Hair follicle dermal papilla cell (primary cell): ENCODE measurements around the gene TMEM196. TPM values are rescaled to one million over a fixed set of nuclear protein-coding genes. Genes with fewer than 3 reads are reported as not detected.

Experiments used
- small RNA-seq: library from RNA; depleted of rRNA; stranded (forward); fragments of <200 nt; gene quantifications from one replicate; pipeline ENCODE3, GENCODE V24; 2012
- total RNA-seq: library from RNA; depleted of rRNA; stranded (reverse); fragments of >200 nt; gene quantifications from 2 replicates; pipeline ENCODE4 v1.2.3, GENCODE V29; 2012

TMEM196 gene
- not detected in 2 replicates for total RNA-seq

GRCh38 chr7:19772841-19773760 is at the start of gene TMEM196:
Gene TMEM196 (minus strand): TSS chr7:19773617. CDS start chr7:19772696, 921 bp downstream.

GRCh38 chr7:19708397-19709248 is 64.8 kb downstream of the TMEM196 start, which contains the start of gene POLR1F:
Gene POLR1F (minus strand): TSS chr7:19709037. CDS start chr7:19709016, 21 bp downstream.

Small RNAs within 50 kb of the gene (small RNA-seq; reads per million reads assigned to genes)
- gene MIR3146 = 1.2 reads per million, percentile 23 among the genes with 10 or more reads in this experiment

Other genes starting within 250 kb of the TMEM196 start
- 17.6 and 21.9 TPM in 2 replicates for gene POLR1F, start 64.6 kb downstream of the TMEM196 start, total RNA-seq